GM21786 (cell line): ENCODE data around the gene FOXR1.

Experiments
- ATAC-seq: cut with Tn5 transposase; IDR thresholded peaks from one replicate; pipeline ENCODE4 v1.9.1; 2021; ENCODE audit not compliant: unreplicated experiment

Gene FOXR1, protein sequence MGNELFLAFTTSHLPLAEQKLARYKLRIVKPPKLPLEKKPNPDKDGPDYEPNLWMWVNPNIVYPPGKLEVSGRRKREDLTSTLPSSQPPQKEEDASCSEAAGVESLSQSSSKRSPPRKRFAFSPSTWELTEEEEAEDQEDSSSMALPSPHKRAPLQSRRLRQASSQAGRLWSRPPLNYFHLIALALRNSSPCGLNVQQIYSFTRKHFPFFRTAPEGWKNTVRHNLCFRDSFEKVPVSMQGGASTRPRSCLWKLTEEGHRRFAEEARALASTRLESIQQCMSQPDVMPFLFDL

DNA sequence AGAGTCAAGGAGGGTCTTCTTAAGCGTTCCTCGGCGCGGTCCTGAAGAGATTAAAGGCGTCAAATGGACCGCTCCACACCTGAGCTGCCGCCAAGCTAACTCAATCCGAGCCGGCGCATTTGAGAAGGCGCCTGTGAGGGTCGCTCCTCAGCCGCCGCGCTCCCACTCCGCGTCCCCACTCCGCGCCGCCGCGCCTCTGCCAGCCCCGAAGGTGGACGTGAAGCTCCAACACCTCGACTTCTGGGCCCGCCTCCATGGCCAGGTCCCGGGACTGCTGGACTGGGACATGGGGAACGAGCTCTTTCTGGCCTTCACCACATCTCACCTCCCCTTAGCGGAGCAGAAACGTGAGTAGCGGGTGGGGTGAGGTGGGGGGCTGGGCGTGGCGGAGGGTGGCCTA lies at the start of gene FOXR1:
Gene FOXR1, plus strand, starts transcription at position 116 of the 400 bp plus-strand sequence. Its CDS starts 171 bp downstream, at position 287.
- ATAC-seq: no peak

DNA sequence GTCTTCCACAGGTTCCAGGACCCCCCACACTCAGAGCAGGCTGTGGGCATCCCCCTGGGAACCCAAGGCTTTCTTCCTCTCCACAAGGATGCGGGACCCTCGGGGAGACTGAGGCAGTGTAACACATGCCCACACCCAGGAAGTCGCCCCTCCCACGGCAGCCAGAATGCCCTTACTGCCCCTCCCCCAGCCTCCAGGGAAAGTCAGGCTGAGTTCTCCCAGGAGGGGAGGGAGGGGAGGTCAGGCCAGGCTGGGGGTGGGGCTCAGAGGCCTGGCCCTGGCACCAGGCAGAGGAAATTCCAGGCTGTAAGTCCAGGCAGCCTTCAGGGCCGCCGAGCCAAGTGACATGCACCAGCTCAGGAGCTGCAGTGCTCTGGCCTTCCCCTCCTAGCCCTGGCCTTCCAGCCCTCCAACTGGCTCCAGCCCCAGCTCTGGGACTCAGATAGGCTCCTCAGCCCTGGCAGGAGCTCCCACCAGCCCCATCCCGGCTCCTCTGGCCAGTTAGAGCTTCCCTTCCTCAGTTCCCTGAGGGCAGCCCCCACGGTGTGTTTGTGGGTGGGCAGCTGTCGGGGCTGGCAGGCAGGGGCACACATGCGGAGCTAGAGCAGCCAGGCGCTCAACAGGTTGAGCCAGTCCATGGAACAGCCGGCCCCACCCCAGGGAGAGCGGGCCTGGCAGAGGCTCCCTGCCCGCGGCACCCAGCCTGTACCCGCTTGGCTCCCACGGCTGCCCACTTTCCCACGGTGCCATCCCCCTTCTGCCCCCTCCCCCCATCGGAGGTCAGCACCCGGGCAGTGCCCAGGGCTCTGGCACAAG lies 49.4 kb upstream of the FOXR1 start:
- no peak for ATAC-seq

DNA sequence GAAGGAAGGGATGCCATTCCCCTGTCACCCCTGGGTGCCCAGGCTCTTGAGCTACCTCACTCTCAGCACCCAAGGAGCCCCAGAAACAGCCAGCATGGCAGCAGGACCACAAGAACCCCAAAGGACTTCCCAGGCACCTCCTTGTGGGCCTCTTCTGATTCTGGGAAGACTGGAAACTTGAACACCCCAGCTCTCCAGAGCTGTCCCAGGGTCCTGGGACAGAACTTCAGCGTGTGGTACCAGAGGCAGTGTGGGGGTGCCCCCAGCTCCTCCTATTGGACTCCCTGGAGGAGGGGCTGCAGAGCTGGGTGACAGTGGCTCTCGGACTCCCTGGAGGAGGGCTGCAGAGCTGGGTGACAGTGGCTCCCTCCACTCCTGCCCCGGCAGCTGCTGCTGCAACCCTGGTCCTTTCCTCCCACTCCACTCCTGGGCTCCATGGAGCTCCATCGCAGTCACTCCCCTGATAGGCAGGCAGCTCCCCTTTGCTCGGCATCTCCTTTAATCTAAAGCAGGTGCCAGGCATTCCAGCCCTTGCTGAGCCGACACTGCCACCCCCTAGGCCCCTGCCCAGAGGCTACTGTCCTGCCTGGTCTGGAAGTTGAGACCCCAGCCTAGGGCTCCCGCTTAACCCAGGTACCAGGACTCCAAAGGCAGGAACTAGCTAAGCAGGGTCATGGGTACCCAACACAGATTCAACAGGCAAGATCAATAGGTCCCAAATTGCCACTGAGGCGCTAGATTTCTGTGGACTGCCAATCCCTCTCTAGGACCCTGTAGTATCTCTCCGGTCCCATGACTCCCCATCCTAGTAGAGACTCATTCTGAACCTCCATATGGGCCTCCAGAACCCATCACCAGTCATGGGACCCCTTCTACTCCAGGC lies 48.6 kb upstream of the FOXR1 start:
- no peak for ATAC-seq

DNA sequence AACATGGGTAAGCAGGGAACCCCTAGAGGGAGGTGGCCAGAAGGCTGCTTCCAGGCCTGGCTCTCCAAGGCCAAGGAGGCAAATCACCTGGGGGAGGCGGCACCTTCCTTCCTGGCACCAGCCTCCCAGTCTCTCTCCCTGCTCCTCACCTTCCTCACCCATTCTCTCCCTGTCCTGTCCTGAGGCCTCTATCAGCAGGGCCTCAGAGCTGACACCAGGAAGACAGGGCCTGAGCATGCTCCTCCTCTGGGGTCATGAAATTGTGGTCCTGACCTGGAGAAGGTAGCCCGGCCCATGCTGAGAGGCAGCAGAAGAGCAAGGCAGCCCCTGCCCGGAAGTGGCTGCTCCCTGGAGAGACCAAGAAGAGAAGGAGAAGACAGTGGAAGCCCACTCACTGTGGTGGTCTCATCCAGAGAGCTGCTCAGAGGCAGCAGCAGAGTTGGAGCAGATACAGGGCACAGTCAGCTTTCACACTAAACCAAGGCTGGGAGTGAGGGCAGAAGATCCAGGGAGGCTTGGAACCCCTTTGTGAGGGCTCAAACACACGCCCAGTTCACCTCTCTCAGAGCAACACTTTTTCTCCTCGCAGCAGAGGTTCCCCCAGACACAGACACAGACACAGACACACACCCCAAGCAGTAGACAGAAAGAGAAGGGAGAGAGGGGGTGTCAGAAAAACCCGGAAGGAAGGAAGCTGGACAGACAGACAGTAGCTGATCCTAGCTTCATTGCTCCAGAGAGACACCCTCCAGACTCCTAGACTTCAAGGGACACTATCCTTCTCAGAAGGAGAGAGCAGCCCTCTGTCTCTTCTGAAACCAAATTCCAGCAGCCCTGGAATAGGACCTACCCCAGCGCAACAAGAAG lies 47.6 kb upstream of the FOXR1 start:
- ATAC-seq: no peak

DNA sequence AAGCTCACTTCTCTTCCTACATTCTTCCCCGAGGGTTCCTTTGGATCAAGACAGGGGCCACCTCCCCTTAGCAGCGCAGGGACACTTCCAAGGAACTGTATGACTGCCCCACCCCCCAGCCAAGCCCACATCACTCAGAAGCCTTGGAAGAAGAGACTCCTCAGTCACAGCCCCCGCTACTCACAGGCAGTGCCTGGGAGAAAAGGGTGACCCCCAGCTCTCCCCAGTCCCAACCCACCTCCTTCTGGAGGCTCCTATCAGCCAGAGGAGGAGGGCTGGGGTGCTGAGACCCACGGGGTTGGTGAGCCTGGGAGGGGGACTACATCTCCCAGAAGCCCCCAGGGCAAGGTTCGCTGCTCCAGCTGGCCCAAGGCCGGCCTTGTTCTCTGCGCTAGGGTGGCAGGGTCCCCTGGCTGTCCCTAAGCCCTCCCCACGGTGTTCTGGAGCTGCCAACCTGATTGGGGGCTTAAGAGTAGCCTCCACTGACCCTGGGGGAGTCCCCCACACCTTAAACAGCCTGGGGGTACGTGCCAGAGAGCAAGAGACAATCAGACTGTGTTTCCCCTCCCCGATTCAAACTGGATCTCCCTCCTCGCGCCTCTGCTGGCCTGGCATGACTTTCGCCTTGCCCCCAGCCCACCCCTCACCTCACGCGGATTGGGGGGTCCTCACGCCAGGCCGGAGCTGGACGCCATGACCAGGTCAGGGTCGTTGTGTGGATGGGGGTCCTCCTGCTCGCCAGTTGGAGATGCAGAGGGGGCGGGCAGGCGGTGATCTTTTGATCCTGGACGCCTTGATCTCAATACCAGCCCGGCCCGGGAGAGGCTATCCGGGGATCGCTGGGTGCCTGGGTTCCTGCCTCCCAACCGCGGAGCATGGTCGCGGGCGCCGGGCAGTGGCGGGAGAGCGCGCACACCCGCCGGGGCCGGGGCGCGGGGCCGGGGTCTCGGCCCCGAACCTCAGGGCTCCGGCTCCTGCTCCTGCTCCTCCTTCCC lies 46.7 kb upstream of the FOXR1 start:
- ATAC-seq: no peak

DNA sequence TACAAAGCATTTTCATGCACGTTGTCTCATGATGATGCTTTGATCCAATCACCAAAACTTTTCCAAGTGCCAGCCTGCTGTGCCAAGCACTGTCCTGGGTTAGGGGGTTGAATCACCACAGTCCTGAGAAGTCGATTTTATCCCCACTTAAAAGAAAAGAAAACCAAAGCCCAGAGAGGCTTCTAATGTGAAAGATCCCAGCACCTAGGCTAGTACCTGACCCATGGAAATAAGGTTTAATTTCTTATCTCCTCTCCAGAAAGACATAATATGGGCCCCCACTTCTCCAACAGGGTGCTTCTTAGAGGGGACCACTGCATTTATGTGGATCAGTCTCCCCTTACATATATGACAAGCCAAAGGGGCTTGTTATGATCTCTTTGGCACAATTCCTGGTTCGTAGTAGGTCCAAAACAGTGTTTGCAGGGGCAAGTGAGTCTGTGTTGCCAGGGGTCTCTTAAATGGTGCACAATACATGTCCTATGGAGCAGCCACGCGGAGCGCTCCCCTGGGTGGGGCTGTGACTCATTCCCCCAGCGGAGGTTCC lies 43.9 kb upstream of the FOXR1 start:
- ATAC-seq: no peak

DNA sequence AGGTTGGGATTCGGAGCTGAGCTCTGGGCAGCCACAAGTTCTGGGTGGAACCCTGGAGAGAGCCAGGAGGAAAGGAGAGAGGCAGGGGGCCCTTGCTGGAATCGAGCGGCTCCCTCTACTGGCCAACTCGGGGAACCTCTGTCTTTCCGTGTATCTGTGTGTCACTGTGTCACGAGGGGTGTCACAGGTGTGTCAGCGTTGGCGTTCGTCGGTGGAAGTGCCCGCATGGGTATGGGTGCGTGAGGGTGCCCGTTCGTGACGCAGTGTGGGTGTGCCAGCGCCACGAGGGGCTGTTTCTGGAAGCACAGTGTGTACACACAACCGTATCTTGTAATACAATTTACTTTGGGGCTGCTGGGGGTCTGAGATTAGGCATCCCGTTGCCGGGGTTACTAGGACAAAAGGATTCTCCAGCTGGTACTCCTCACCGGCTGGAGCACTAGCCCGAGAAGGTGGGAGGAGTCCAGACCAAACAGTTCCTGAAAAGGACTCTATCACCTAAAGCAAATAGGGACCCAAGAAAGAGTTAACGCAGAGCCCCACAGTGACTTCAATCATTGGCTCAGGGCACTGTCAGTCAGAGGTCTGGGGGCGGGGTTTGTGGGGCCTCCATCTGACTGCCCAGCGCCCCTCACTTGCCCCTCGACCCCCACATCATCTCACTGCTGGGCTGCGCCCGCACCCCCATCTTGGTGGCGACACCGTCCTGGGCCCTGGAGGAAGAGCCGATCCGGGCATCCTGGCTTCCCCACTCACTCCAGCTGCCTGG lies 43.3 kb upstream of the FOXR1 start:
- peak; percentile 38 for ATAC-seq

DNA sequence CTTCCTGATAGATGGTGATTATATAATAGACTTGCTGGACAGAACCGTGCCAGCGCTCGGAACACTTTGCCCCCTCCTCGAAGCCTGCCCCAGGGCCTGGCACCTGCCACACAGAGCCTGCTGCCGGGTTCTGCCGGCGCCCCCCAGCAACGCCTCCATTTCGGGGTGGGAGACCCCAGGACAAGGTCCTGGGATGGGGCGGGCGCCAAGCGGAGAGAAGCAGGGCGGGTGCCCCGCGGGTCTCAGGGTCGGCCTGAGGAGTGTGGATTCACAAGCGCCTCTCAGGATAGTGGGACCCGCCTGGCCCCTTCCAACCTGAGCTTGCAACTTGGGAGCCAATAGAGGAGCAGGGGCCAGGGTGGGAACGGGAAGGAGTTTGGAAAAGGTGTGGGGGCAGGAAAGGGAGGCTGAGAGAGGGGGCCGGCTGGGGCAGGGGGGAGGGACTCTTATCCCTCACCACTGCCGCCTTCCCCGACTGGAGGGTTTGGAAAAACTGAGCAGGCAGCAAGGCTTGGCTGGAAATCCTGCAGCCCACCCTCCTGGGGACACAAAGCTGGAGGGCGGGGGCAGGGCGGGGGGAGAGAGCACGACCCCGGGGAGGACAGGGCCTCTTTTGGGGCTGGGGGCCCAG lies 42.6 kb upstream of the FOXR1 start:
- ATAC-seq: no peak

DNA sequence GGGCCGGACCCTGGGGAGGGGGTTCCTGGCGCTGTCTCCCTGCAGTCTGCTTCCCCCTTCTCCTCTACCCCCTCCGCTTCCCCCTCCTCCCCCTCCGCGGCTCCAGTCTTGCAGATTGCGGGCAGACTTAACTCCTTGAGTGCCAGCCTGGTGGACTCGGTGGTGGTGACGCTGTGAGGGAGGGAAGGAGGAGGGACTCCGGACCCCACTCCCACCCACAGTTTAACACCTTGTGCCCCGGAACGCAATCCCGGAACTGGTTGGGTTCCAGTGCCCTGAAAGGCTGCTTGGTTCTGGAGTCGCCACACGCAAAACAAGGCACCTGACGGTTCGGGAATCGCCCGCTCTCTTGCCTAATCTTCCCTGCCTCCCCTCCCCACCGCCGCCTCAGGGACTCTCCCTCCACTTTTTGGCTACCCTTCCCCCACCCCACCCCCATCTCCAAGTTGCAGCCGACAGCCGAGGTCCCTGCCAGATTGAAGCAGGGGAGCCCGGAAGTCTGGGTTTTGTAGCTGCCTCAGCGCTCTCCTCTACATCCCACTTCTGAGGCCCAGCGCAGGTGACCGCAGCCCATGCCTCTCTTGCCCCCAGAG lies 42.0 kb upstream of the FOXR1 start:
- ATAC-seq: no peak

DNA sequence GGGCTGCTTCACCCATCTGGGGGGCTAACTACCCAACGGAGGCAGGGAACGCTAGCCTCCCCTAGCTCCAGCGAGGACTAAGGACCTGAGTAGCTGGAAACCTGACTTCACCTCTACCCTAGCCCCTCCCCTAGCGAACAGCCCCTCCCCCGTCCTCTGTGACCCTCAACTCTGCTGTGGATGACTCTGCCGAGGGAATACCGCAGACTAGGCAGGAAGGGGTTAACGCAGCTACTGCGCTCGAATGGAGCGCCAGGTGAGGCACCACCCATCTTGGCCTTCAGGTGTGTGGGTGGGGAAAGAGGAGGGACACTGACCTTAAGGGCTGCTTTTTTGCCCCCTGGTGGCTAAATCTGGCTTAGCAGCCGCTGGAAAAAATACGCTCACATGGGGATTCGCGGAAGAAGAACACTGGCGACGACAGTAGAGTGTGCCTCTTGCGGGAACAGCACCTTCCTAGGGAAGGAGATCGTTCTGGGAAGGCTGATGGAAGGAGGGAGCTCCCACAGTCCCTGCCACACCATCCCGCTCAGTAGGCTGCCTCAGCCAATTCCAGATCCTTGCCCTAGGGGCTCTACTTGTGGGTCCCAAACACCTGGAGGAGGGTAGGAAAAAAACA lies 41.4 kb upstream of the FOXR1 start:
- no peak for ATAC-seq

DNA sequence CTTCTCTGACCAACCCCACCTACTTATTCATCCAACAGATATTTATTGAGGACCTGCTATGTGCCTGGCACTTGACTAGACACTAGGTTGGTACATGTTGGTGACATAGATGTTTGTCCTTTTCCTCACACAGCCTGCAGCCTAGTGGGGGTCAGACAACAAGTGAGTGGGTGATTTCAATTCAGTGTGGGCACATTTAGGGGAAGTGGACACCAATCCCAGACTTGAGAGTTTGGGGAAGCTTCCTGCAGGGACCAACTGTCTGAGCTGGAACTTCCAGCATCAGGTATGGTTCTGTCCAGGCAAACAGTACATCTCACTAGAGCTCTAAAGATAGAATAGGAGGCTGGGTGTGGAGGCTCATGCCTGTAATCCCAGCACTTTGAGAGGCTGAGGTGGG lies 40.0 kb upstream of the FOXR1 start:
- ATAC-seq: no peak

DNA sequence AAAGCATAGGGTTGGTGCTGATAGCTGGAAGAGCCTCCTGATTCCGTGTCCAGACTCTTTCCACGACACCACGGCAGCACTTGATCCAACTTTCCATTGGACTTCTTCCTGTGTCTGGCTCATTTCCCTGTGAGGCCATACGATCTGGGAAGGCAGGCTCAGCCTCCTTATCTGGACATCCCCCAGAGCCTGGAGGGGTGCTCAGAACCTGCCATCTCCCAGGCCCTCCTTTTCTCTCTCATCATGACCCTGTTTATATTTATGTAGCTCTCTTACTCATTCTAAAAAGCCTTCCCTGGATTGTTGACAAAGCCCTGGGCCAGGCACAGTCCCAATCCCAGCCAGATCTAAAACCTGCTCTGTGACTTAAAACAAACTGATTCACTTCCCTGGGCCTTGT lies 38.1 kb upstream of the FOXR1 start:
- no peak for ATAC-seq

DNA sequence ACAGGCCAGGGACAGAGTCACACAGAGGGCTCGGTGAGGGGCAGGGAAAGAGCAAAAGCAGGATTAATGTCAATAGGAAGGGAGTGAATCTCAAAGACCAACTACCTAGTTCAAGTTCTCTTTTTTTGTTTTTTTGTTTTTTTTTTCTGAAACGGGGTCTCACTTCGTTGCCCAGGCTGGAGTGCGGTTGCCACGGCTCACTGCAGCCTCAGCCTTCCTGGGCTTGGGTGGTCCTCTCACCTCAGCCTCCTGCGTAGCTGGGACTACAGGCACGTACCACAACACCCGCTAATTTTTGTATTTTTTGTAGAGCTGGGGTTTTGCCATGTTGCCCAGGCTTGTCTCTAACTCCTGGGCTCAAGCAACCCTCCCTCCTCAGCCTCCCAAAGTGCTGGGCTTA lies 36.2 kb upstream of the FOXR1 start:
- no peak for ATAC-seq

DNA sequence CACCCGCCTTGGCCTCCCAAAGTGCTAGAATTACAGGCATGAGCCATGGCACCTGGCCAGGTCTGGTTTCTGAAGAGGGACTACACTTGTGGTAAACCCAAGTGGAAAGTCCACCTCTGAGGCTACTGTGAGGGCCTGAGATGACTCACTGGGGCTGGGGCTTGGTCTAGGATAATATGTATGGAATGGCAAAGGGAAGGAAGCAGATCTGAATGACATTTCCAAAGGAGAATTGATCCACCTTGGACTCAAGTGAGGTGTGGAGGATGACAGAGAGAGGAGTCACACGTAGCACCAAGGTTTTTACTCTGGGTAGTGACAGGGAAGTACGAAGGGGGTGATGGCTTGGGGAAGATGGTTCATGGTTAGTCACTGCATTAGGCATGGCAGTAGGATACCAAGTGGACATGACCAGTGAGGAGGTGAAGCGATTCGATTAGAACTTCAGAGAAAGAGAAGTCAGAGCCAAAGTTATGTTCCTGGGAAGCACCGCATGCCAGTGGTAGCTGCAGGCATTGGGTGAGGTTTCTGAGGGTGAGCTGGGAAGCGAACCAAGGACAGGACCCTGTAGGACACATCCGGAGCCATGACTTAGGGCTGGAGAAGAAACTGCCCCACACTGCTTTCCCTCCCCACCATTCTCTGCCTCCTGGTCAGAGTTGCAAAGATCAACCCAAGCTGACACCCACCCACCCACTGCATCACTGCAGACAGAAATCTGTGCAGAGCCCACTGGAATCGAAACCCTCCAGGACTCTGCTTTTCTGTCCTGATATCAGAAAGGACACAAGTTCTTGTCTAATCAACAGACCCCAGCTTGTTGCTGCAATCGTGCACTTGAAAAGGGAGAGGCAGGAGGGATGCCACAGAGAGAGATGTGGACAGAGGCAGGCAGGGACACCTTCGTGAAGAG lies 32.8 kb upstream of the FOXR1 start:
- no peak for ATAC-seq

DNA sequence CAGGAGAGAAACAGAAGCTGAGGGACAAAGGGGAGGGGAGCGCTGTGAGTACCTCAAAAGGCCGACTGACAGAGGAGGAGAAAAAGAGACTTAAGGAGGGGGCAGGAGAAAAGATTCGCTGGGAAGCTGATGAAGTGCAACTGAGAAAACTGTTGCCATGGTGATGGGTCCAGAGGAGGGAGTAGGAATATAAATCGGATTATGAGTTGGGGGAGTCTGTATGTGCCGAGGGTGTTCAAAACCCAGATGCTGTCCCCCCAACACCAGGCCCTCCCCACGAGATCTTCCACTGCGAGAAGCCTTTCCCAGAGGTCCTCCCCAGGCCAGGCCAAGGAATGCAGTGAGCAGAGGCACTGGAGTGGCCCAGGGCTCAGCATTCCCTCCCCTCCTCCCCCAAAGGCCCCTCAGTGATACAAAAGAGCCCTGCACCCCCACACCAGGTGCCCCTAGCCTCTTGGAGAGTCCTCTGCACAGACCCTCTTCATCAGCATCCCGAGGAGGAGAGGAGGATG lies 32.1 kb upstream of the FOXR1 start:
- ATAC-seq: no peak
